A673 (cell line): Measurements from ENCODE around the gene MPPED2.

Source experiments
- CTCF ChIP-seq: fragments of 300-800, 200-600 bp; sonication (generic); conservative IDR thresholded peaks from 2 replicates; pipeline ENCODE4 v1.5.1; 2017; ENCODE audit warnings: low read depth, mild to moderate bottlenecking, antibody characterized with exemption, low read length, moderate library complexity, mixed read lengths
- EZH2 ChIP-seq: fragments of 200-600 bp; sonication (generic); IDR thresholded peaks from 2 replicates; pipeline ENCODE4 v1.6.1; 2017; ENCODE audit warnings: borderline replicate concordance, low read depth, mild to moderate bottlenecking, mixed read lengths, antibody characterized with exemption, low read length; ENCODE audit not compliant: poor library complexity, severe bottlenecking

- no peak for TF ChIP-seq EZH2
- TF ChIP-seq CTCF, result no peak; the same call in 1 of the 2 replicates
Observed at GRCh38 chr11:30617762-30618161, 31.6 kb upstream of the MPPED2 start.
